HG03575 (cell line): Measurements from ENCODE around the gene APCDD1L.

ENCODE experiments used
- ATAC-seq: cut with Tn5 transposase; IDR thresholded peaks from one replicate; pipeline ENCODE4 v1.9.1; 2021; ENCODE audit not compliant: unreplicated experiment, insufficient number of reproducible peaks, low FRiP score; ENCODE audit errors: extremely low read depth

Gene APCDD1L

GRCh38 chr20:58515233-58516212 lies at the start of gene APCDD1L:
Gene APCDD1L, minus strand, starts transcription at chr20:58515399. Its CDS starts 692 bp downstream, at chr20:58514707.
- no peak for ATAC-seq

GRCh38 chr20:58559368-58559729 lies 44.1 kb upstream of the APCDD1L start:
- no peak for ATAC-seq

GRCh38 chr20:58558486-58559367 lies 43.5 kb upstream of the APCDD1L start:
- ATAC-seq = no peak

GRCh38 chr20:58557733-58558342 lies 42.6 kb upstream of the APCDD1L start:
- no peak for ATAC-seq

- ATAC-seq = no peak
Measured at GRCh38 chr20:58556961-58557360, 41.8 kb upstream of the APCDD1L start.

GRCh38 chr20:58555078-58555765 lies 40.0 kb upstream of the APCDD1L start:
- no peak for ATAC-seq

- ATAC-seq = no peak
Measured at GRCh38 chr20:58554541-58554940, 39.3 kb upstream of the APCDD1L start.

- ATAC-seq = no peak
Measured at GRCh38 chr20:58553841-58554240, 38.6 kb upstream of the APCDD1L start.

- no peak for ATAC-seq
Measured at GRCh38 chr20:58553166-58553696, 38.0 kb upstream of the APCDD1L start.

GRCh38 chr20:58552366-58552934 lies 37.3 kb upstream of the APCDD1L start:
- no peak for ATAC-seq

GRCh38 chr20:58551631-58552030 lies 36.4 kb upstream of the APCDD1L start:
- ATAC-seq = no peak

GRCh38 chr20:58550275-58551059 lies 35.3 kb upstream of the APCDD1L start:
- ATAC-seq = no peak

GRCh38 chr20:58549231-58550209 lies 34.3 kb upstream of the APCDD1L start:
- no peak for ATAC-seq

GRCh38 chr20:58547623-58548475 lies 32.6 kb upstream of the APCDD1L start:
- no peak for ATAC-seq

- ATAC-seq = no peak
Measured at GRCh38 chr20:58546756-58547622, 31.8 kb upstream of the APCDD1L start.
